K562 (cell line): ENCODE measurements around the gene ADRA1B. TPM values are rescaled to one million over a fixed set of nuclear protein-coding genes. Genes with fewer than 3 reads are reported as not detected.

Experiments used
- ATAC-seq: fragments of 200-7000 bp; cut with Tn5 transposase; 3 replicates; pipeline ENCODE4 v1.9.1; 2020; ENCODE audit warnings: moderate library complexity
- BruUV-seq: library from RNA; stranded (reverse); fragments of 400-500 nt; replicated peaks from 2 replicates; lab custom pipeline; 2021; lab: Mats Ljungman, UMichigan
- CTCF ChIA-PET: fragments of 300-600 bp; formaldehyde crosslinking; extraction: SDS; loops from one replicate; lab custom pipeline; 2021; ENCODE audit warnings: low intra/inter-chr PET ratio; lab: Yijun Ruan, JAX
- POLR2A ChIA-PET: fragments of 300-600, 350-650 bp; sonication (Branson Sonifier 250); formaldehyde crosslinking; extraction: SDS; loops from one replicate; lab custom pipeline; 2021; ENCODE audit warnings: antibody characterized with exemption, inconsistent platforms; lab: Yijun Ruan, JAX
- DNase-seq, 4 experiments: peaks; one replicate each; pipeline versions ENCODE4 v3.0.0 to v3.0.0-alpha.2; 2011 to 2018; ENCODE audit warnings: low spot score in 3 of 4, mixed read lengths in 3 of 4; ENCODE audit errors: extremely low read depth in 1 of 4
- FAIRE-seq: peaks from 2 replicates; lab custom pipeline; 2011; peaks lifted over from hg19 to GRCh38; lab: Jason Lieb, UNC
- H2AFZ ChIP-seq: 2 replicates; pipeline ENCODE4 v1.6.0; 2011; ENCODE audit warnings: low read depth, low read length, control low read depth, inconsistent platforms
- H3K27ac ChIP-seq: fragments of 200-600 bp; 3 replicates; pipeline ENCODE4 v1.8.0; 2011; ENCODE audit warnings: low read depth, mild to moderate bottlenecking, control low read depth, inconsistent platforms, low read length, moderate library complexity, mixed read lengths; ENCODE audit errors: extremely low read depth
- H3K27me3 ChIP-seq, 2 experiments: fragments of 300-600 bp in 1 of 2; 2 replicates in 1 of 2; 3 replicates in 1 of 2; pipeline versions ENCODE4 v1.6.0 to v1.8.0; 2011; ENCODE audit warnings: inconsistent platforms in 2 of 2, low read length in 2 of 2, mild to moderate bottlenecking in 1 of 2, mixed read lengths in 1 of 2, moderate library complexity in 1 of 2; ENCODE audit not compliant: control insufficient read depth in 2 of 2, insufficient read depth in 2 of 2
- H3K36me3 ChIP-seq: fragments of 300-600 bp; 3 replicates; pipeline ENCODE4 v1.8.0; 2011; ENCODE audit warnings: mild to moderate bottlenecking, low read length, inconsistent platforms; ENCODE audit not compliant: control insufficient read depth, insufficient read depth
- H3K4me1 ChIP-seq, 2 experiments: fragments of 200-600 bp in 1 of 2; replicated peaks in 1 of 2; 2 replicates in 1 of 2; 3 replicates in 1 of 2; pipeline versions ENCODE4 v1.5.1 to v1.8.0; 2011; ENCODE audit warnings: inconsistent platforms in 2 of 2, low read length in 2 of 2, mild to moderate bottlenecking in 1 of 2, mixed read lengths in 1 of 2, moderate library complexity in 1 of 2; ENCODE audit not compliant: control insufficient read depth in 2 of 2, insufficient read depth in 2 of 2
- H3K4me2 ChIP-seq: 2 replicates; pipeline ENCODE4 v1.6.1; 2011; ENCODE audit warnings: low read length, control low read depth, inconsistent platforms, mixed read lengths; ENCODE audit not compliant: insufficient read depth
- H3K4me3 ChIP-seq: fragments of 200-600 bp; sonication (generic), shearing (Covaris generic); 2 replicates; pipeline ENCODE4 v1.5.1; 2016; ENCODE audit warnings: control low read depth, inconsistent platforms
- H3K79me2 ChIP-seq: fragments of 200-600 bp; 3 replicates; pipeline ENCODE4 v1.8.0; 2011; ENCODE audit warnings: low read length, inconsistent platforms; ENCODE audit not compliant: control insufficient read depth, insufficient read depth
- H3K9ac ChIP-seq, 2 experiments: 2 replicates each; pipeline versions ENCODE4 v1.6.0 to v1.6.1; 2011; ENCODE audit warnings: low read depth in 2 of 2, low read length in 2 of 2, control low read depth in 1 of 2, inconsistent platforms in 1 of 2, mild to moderate bottlenecking in 1 of 2, mixed read lengths in 1 of 2; ENCODE audit not compliant: insufficient read depth in 1 of 2
- H3K9me1 ChIP-seq: one replicate; pipeline ENCODE4 v1.6.0; 2011; ENCODE audit warnings: inconsistent platforms, mild to moderate bottlenecking, low read length, moderate library complexity; ENCODE audit not compliant: control insufficient read depth, insufficient read depth
- H3K9me3 ChIP-seq: replicated peaks from 2 replicates; pipeline ENCODE4 v1.5.1; 2011; ENCODE audit warnings: low read depth, low read length, inconsistent platforms; ENCODE audit not compliant: control insufficient read depth, insufficient read depth
- H4K20me1 ChIP-seq: replicated peaks from 2 replicates; pipeline ENCODE4 v1.6.1; 2011; ENCODE audit warnings: low read length, inconsistent platforms, mixed read lengths; ENCODE audit not compliant: control insufficient read depth, insufficient read depth
- JUND ChIP-seq, 2 experiments: IDR thresholded peaks; 2 replicates in 1 of 2; 3 replicates in 1 of 2; pipeline ENCODE4 v1.6.1; 2011; ENCODE audit warnings: borderline replicate concordance in 2 of 2, low read depth in 2 of 2, low read length in 2 of 2, improper control_type of control experiment in 1 of 2, missing biosample characterization in 1 of 2, missing genetic modification characterization in 1 of 2, missing genetic modification reagents in 1 of 2
- MEIS2 ChIP-seq: fragments of 450-650 bp; IDR thresholded peaks from 2 replicates; pipeline ENCODE4 v1.6.1; 2014; ENCODE audit warnings: mild to moderate bottlenecking; ENCODE audit not compliant: partially characterized antibody
- NFIC ChIP-seq: fragments of 450-650 bp; IDR thresholded peaks from 2 replicates; pipeline ENCODE4 v1.6.1; 2017; ENCODE audit warnings: mild to moderate bottlenecking, inconsistent platforms
- USF1 ChIP-seq: sonication (generic); formaldehyde crosslinking; IDR thresholded peaks from 2 replicates; pipeline ENCODE4 v1.9.0; 2022; ENCODE audit warnings: mild to moderate bottlenecking, missing genetic modification reagents
- USF2 ChIP-seq: sonication (generic); formaldehyde crosslinking; IDR thresholded peaks from 2 replicates; pipeline ENCODE4 v1.5.0; 2020; ENCODE audit warnings: missing genetic modification reagents
- YY1 ChIP-seq, 3 experiments: IDR thresholded peaks; 2 replicates each; pipeline ENCODE4 v1.6.1; 2011; ENCODE audit warnings: low read length in 2 of 3, mild to moderate bottlenecking in 2 of 3, moderate library complexity in 2 of 3, borderline replicate concordance in 1 of 3, control low read depth in 1 of 3, low read depth in 1 of 3; ENCODE audit not compliant: insufficient read depth in 3 of 3, insufficient replicate concordance in 2 of 3, control insufficient read depth in 1 of 3, insufficient read length in 1 of 3; ENCODE audit errors: extremely low read depth in 1 of 3
- ZNF175 ChIP-seq: fragments of 200-800 bp; sonication (Bioruptor generic); IDR thresholded peaks from 2 replicates; pipeline ENCODE4 v1.6.1; 2016; ENCODE audit warnings: low read depth, mild to moderate bottlenecking, missing genetic modification characterization, missing compliant biosample characterization
- in situ Hi-C: fragments of 300-500 bp; cut with MboI; formaldehyde crosslinking; loops from 4 replicates; pipeline ENCODE4 v1.15.0; 2018; ENCODE audit warnings: inconsistent platforms, mixed read lengths
- intact Hi-C: fragments of 100-400 bp; cut with micrococcal nuclease; formaldehyde crosslinking; loops from 2 replicates; pipeline ENCODE4 v1.14.2; 2022
- polyA plus RNA-seq, 8 experiments: library from polyadenylated mRNA; depleted of rRNA in 4 of 8; stranded (reverse) in 5 of 8; unstranded in 3 of 8; fragments of >200 nt; fragmentation: Nextera tagmentation in 2 of 8; fragmentation: Illumina TruSeq in 1 of 8; extraction: Ambion mirVana in 2 of 8; extraction: Trizol in 1 of 8; gene quantifications; 2 replicates each; pipeline versions ENCODE4 v1.2.1 to v1.2.3, GENCODE V29; 2011 to 2014; ENCODE audit warnings: inconsistent platforms in 1 of 8, missing spikeins in 1 of 8
- total RNA-seq, 7 experiments: library from RNA; depleted of rRNA in 6 of 7; stranded (reverse); fragments of >200 nt in 6 of 7; fragmentation: Illumina TruSeq in 2 of 7; extraction: Trizol in 2 of 7; gene quantifications; 2 replicates each; pipeline versions ENCODE4 v1.2.1 to v1.2.3, GENCODE V29; 2011 to 2021; ENCODE audit warnings: low replicate concordance in 1 of 7

Gene ADRA1B
- total and polyA plus RNA-seq, 9 of the 15 experiments (the other 6 are each of a cell fraction or from before 2014, with no cell fraction given), result not detected

- Histone ChIP-seq H3K9me1 (no peaks in the 10 kb centered on the region), H3K4me3 (no peak overlapping the region), H3K27me3 (0 out of 5 replicates have a peak, but pooled peaks cover 0 to 4% of the 10 kb centered on the region in 2 experiments), H3K36me3 (no peaks in the 10 kb centered on the region), H4K20me1 (no peaks in the 10 kb centered on the region), H3K4me1 (no peaks in the 10 kb centered on the region), H3K9me3 (no peaks in the 10 kb centered on the region), H3K79me2 (no peaks in the 10 kb centered on the region), H3K27ac (no peak overlapping the region), H3K4me2 (no peak overlapping the region), H3K9ac (no peak overlapping the region), H2AFZ (no peak overlapping the region)
- TF ChIP-seq ZNF175 (CRISPR knock-in tag) (no peak), MEIS2 (no peak), NFIC (no peak)
- in situ Hi-C loops, result no loop called here
- no peak for DNase-seq
- no peak for ATAC-seq
- ChIA-PET CTCF (interaction anchor here (0.7 kb wide), 1 partner anchor 1710 kb away, joined by 3 read pairs; no protein-coding TSS in a partner anchor), POLR2A (no interaction called here)
- BruUV-seq, result no TSS peak
- intact Hi-C loops, result no loop called here
- no peak for FAIRE-seq
These were observed 32.7 kb upstream of the ADRA1B start for GRCh38 chr5:159883522-159883950.

- FAIRE-seq (no peak), DNase-seq (peak in 2 of 4 experiments; percentile 18), ATAC-seq (no peak)
- Histone ChIP-seq H3K27me3 (no peaks in the 10 kb centered on the region), H3K4me3 (no peak overlapping the region), H3K4me2 (no peak overlapping the region), H4K20me1 (no peaks in the 10 kb centered on the region), H3K9me1 (no peaks in the 10 kb centered on the region), H3K9ac (no peak overlapping the region), H3K9me3 (no peaks in the 10 kb centered on the region), H3K4me1 (no peaks in the 10 kb centered on the region), H3K36me3 (no peaks in the 10 kb centered on the region), H3K79me2 (no peaks in the 10 kb centered on the region), H3K27ac (no peak overlapping the region), H2AFZ (no peak overlapping the region)
- in situ Hi-C loops, result no loop called here
- TF ChIP-seq JUND (IDR thresholded peaks at IDR 0.05; ENCODE audit: borderline replicate concordance, low read depth, low read length) (no peak), JUND (tag; IDR thresholded peaks at IDR 0.05; ENCODE audit: borderline replicate concordance, low read depth, low read length) (no peak), USF1 (CRISPR knock-in tag) (peak; percentile 30; the same call in 1 of the 2 replicates), YY1 (IDR thresholded peaks at IDR 0.05; ENCODE audit: borderline replicate concordance in 1 of 3, control insufficient read depth in 1 of 3, extremely low read depth in 1 of 3, insufficient read depth in 3 of 3, insufficient read length in 1 of 3, insufficient replicate concordance in 2 of 3, low read depth in 1 of 3, low read length in 2 of 3) (no peak), USF2 (peak; percentile 66)
- ChIA-PET POLR2A (no interaction called here), CTCF (no interaction called here)
- no TSS peak for BruUV-seq
- intact Hi-C loops, result no loop called here
These were observed 31.2 kb upstream of the ADRA1B start for GRCh38 chr5:159884917-159885620.
